Pons (tissue), 1 donor: Measurements from ENCODE around the gene HECTD3.
A peak's percentile ranks its signal among the peaks of the same experiment; 100 is the strongest.

Experiments
- DNase-seq: peaks from one replicate; pipeline ENCODE4 v3.0.0-alpha.2; 2016; ENCODE audit warnings: low spot score

The HECTD3 gene

DNA sequence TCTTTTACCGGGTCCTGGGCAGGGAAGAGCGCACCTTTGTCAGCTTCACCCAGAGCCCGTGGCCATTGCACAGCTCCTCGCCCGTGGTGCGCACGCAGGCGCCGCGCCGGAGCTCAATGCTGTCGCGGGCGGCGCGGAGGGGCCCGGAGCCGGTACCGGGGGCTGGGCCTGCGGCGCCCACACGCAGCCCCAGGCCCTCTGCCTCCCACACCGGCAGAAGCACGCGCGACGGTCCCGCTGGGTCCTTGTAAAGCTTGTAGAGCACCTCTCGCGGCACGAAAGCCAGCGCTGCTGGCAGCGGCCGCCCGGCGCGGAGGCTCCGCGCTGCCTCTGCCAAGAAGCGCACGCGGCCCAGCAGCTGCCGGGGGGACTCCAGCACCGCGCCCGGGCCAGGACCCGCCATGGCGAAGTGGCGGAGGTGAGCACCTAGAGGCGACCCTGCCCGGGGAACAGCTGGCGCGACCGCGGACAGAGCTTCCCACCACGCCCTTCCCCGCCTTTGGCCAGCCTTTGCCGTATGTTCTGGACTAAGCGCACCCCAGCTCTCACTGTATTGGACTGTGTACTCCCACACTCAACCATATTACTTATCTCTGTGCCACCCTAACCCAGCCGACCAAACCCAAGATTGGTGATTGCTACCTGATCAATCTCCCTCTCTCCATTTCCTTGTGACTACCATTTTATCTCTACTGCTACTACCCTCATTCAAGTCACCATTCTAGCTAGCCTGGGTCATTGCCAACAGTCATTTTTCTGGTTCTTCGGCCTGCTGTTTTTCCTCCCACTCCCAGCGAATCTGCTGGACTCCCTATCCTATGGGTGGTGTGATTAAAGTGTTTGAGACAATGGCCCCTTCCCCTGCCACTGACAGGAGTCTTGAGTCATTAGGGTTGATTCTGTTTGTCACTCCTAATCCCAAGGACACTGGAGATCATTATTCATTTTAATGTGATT, at the start of gene HECTD3:
Gene HECTD3 (minus strand): TSS at position 470 of the 957 bp plus-strand sequence. CDS start 67 bp downstream, at position 403.
- DNase-seq = peak; percentile 86

DNA sequence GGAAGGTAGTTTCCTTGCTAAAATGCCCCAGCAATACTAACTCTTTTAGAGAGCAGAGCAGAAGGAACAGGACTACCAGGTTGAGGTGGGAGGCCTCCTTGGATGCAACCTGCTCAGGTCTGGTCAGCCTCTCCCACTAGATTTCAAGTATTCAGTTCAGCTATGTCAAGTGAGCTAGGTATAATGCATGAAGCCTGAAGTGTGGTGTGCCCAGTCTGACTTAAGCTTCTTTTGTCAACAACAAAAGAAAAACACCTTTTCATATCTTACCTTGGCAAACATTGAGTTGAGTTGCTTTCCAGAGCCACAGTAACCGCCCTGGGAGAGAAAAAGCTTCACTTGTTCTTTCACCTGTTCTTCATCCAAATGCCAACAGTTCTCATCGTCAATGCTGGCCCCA, 48.7 kb upstream of the HECTD3 start:
- DNase-seq = no peak

DNA sequence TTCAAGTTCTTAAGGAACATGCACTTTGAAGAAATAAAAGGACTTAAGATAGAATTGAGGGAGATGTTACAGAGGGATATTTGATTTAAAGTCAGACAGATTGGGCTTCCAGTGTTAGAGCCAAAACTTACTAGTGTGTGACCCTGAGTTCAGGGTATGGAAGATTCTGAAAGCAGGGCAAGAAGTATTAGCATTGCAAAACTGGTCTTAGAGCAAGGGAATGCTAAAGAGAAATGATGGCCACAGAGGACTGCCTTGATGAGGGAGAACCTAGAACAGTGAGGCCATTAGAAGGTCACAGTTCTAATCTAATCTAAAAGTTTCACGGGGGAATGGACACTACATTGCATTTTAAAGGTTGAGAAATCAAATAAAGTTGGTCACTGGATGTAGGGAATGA, 46.4 kb upstream of the HECTD3 start:
- DNase-seq = no peak

DNA sequence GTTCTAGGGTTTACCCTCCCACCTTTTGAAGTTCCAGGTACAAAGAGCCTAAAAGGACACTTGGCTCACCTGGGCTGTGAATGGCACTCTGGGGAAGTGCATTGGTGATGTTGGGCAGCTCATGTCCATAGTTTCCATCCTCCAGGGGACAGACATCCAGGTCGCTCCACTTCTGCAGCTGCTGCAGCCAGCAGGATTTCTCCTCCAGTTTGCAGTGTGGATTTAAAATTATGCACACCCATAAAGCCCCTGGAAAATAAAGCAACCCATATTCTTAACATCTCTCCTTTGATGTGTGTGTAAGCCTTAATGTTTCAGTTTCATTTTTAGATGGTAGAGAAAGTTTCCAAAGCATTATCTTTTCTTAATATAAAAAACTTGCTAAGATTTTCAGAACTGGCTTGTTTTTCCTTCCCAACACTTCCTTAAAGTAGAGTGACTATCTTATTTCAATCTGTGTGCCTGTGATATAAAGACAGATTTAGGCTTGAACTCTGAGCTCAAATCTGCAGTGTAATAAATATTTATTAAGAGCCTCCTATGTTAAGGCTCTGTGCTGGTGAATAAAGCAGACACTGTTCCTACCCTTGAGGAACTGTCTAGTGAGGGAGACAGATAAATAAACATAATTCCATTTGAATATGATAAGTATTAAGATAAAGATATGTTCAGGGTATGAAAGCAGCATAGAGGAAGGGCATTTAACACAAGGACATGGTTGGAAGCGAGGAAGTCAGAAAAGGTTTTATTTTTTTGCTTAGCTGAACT, 40.1 kb upstream of the HECTD3 start:
- peak; percentile 4 for DNase-seq

DNA sequence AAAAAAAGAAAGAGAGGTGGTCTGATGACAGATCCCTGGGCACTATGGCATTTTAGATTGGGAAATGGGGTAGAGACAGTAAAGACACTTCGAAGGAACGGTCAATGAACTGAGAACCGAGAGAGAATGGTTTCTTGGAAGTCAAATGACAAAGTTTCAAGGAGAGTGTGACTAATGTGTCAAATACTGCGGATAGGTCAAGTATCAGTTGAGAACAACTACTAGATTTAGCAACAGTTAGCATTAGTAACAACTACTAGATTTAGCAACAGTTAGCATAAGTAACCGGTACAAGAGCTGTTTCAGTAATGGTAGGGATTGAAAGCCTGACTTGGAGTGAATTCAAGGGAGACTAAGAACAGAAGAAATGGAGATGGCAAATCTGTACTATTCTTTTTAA, 35.9 kb upstream of the HECTD3 start:
- no peak for DNase-seq

DNA sequence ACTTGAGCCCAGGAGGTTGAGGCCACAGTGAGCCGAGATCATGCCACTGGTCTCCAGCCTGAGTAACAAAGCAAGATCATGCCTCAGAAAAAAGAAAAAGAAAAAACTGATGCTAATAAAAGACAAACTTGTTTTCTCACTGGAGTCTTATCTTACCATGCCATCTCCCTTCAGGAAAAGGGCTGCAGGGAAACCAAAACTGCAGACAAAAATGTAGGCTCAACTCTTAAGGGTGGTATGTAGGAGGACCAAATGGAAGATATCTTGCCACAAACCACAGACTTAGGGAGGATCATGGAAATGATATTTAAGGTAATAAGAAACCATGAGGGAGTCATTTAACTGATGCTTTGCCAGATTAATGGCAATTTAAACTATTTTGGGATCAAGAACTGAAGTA, 33.8 kb upstream of the HECTD3 start:
- DNase-seq = no peak

DNA sequence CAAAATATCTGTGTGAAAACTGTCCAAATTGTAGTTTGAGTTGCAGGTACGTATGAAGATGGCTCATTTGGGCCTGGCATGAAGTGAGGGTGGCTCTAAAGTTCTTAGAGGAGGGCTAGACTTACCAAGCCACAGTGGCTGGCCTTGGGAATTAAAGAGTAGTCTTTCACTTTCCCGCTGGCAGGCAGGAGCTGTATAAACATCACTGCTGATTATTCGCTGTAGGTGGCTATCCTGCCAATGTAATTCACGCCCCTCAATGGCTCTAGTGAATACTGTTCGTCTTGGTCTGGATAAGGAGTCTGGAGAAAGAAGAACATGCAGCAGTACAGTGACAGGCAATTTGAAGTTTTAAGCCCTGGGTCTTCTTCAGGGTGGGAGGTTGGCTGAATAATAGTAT, 32.0 kb upstream of the HECTD3 start:
- no peak for DNase-seq

DNA sequence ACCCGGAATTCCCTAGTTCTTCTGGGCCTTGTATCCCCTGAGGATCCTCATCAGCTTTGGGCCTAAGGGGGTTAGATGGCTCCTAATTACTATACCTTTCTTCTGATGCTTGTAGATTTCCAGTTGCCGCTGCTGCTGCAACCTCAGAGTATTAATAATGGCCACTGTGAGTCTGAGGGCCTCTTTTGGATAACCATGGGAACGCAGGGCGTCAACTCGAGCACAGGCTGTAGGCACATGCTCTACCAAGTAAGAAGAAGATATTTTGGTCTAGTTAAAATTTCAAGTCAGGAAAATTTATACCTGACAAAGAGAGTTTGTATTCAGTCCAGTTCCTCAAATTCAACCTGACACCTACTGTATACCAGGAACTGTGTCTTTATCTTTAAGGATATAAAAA, 29.2 kb upstream of the HECTD3 start:
- no peak for DNase-seq

DNA sequence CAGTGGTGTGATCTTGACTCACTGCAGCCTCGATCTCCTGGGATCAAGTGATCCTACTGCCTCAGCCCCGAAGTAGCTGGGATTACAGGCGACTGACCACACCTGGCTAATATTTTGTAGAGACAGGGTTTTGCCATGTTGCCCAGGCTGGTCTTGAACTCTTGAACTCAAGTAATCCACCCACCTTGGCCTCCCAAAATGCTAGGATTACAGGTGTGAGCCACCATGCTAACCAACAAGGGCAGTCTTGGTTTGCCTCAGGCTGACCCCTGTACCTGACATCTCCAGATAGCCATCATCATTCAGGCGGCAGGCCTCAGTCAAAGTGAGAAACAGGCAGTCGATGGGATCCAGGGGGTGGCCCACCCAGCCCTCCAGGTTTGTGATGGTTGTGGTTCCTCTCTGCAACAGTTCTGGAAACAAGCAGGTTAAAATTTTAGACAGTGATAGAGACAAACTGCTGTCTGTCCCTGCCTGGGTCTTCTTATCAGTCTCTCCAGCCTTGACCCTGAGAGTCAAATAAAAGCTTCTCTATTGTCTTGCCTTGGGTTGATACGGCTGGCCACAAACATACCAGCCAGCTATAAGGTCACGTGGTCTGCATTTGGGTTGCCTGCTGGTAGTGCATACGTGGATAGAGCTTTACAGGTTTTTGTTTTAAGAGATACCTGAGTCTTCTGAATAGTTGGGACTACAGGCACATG, 27.7 kb upstream of the HECTD3 start:
- DNase-seq = no peak

DNA sequence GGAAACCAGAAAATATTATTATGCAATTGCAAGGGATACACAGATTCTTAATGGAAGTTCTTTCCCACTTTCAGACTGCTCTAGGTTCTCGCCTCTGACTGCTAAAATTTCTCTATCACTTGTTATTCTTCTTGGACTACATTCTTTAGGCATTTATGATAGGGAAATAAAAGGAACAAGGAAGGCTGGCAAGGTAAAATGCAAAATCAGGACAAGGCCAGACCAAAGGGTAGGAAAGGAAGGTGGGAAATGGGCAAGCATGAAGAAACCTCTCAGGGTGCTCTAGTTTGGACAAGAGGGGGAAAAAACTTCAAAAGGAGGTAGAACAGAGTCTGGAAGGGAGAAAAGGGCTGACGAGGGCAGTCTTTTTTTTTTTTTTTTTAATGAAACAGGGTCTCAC, 27.1 kb upstream of the HECTD3 start:
- DNase-seq = no peak

DNA sequence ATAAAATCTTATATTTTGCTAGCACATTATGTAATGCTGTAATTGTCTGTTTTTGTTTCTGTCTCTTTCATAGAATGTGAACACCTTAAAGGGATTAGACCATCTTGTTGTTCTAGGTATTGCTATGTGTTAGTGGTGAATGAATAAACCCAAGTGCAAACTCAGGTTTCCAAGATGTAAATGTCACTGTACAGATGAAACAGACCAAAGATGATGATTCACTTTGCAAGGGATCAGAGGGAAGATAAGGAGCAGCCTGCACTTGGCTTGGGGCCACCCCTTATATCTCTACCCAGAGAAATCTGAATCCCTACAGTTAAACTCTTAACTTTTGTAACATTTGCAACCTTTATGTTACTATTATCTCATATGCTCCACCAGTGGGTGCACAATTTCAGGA, 26.3 kb upstream of the HECTD3 start:
- no peak for DNase-seq

DNA sequence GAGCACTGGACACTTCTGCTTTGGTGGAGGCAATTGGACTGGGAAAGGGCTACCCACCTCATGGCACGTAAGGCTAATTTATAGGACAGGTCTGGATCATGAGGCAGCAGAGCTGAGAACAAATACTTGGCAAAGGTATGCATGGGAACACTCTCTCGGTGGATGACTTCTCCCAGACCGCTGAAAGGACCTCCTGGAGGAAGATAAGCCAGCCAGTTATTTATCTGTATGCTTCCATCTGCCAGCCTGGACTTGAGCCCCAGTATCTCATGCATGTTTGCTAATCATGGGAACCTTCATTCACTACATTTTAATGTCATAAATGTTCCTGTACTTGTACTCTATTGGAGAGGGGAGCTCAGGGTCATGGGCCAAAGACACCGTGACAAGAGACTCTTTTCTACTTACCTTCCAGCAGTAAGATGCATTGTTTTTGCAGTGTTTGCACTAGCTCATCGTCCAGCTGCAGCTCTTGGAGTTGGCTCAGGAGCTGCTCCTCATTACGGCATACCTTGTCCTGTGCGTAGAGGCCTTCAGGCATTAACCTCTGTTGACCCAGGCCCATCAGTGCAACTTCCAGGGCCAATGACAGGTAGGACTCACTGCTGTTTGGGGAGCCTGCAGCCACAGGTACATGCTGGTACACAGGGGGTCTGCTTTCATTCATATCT, 24.6 kb upstream of the HECTD3 start:
- DNase-seq = no peak

DNA sequence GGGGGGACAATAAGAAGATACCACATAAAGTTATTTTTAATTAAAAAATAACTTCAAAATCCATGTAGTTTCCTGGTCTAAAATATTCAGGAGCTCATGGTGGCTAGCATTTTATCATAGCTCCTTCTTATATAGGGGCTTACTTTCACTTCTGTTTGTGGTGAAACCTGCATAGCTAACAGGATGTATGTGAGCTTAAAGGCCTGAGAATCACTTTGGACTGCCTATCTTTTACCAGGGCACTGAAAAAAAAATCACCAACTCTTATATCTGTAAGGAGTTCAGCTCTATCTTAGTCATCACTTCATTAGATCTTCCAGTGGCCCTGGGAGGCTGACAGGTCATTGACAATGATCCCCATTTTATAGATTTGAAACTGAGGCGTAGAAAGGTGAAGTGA, 22.2 kb upstream of the HECTD3 start:
- DNase-seq = no peak

DNA sequence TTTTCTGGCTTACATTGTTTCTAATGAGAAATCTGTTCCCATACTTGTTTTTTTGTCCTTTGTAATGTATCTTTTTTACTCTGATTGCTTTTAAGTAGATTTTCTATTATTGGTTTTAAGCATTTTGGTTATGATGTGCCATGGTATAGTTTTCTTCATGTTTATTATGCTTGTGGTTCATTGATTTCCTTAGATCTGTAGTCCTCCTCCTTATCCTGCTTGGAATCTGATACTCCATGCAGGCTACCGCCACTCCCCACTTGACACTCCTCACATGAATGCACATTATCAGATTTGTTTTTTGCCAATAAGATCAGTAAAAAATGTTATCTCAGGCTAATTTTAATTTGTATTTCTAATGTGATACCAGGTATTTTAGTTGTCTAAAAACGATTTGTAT, 21.7 kb upstream of the HECTD3 start:
- no peak for DNase-seq

DNA sequence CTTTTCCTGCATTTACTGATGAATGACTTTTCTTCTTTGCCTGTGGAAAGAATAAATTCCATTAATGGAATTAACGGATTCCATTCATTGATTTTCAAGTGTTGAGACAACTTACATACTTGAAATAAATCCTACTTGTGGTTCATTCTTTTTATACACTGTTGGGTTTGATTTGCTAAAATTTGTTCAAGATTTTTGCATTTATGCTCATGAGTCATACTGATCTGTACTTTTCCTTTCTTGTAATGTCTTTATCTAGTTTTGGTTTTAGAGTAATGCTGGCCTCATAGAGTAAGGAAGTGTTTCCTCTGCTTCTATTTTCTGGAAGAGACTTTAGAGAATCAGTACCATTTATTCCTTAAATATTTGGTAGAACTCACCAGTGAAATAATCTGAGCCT, 15.3 kb upstream of the HECTD3 start:
- no peak for DNase-seq

DNA sequence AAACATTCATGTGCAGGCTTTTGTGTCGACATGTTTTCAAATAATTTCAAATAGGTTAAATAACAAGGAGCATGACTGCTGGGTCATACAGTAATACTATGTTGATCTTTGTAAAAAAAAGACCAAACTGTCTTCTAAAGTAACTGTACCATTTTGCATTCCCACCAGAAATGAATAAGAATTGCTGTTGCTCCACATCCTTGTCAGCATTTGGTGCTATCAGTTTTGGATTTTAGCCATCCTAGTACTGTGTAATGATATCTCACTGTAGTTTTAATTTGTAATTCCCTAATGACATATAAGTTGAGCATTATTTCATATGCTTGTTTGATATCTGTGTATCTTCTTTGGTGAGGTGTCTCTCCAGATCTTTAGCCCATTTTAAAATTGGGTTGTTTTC, 12.5 kb upstream of the HECTD3 start:
- DNase-seq = no peak

DNA sequence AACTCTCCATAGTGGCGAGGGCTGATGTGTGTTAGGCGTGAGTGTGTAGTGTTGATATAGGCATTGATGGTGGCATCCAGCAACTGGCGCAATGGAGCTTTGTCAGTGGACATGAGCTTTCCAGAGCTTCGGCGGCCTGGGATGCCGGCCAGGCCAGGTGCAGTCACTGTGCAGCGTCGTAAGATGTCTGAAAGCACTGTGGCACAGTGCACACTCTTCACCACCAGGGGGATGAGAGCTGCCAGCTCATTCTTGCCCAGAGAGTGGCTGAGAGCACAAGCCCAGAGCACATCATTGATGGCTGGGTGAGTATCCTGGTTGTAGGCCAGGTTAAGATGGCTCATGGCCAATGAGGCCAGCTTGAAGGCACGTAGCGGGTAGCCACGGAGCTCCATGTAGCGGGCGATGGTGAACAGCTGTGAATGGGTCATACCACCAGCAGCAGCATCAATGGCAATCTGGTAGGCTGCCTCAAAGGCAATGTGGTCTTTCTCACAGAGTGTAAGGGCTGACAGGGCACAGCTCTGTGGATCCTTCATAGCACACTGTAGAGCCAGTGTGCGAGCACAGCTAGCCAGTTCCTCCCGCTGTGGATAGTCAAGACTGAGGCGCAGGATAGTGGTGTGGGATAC, 7.6 kb upstream of the HECTD3 start:
- DNase-seq = peak; percentile 68

DNA sequence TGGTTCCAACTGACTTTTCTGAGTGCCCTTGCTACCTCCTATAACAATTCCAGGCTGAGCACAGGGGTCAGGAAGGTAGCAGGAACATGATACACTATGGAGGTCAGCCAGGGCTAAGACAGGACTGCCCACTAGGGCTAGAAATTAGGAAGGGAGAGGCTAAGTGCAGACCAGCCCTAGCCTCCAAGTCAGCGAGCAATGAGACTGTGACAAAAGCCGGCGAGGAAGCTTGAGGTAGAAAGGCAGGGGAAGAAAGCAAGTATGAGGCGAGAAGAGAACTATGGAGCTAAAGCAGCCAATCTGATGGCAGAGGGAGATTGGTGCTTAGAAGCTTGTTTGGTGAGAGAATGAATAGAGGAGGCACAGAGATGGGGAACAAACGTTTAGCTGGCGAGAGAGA, 5.6 kb upstream of the HECTD3 start:
- no peak for DNase-seq

DNA sequence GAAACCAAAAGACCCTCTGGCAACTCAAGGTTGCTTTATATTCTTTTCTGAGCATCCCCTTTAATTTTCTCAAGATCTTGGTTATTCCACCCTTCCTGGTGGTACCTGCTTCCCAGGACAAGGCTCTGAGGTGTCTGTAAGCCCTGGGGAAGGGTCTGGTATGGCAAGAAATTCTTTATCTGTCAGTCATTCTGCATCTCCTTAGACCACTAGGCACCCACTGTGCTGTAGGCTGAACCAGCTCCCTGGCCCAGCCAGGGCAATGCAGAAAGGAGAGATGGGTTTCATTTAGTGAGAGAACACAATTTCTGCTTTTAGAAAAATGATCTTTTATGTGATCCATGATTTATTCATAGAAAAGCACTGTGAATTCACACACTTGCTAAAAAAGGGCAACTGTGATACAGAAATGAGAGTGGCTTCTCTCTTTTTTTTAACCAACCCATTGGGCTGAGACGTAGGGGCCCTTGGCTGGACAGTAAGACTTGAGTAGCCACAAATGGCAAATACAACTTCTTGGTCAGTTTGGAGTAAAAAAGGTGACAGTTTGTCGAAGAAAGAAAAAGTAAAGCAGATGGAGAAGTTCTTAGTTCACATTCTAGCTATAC, 5.1 kb upstream of the HECTD3 start:
- no peak for DNase-seq

DNA sequence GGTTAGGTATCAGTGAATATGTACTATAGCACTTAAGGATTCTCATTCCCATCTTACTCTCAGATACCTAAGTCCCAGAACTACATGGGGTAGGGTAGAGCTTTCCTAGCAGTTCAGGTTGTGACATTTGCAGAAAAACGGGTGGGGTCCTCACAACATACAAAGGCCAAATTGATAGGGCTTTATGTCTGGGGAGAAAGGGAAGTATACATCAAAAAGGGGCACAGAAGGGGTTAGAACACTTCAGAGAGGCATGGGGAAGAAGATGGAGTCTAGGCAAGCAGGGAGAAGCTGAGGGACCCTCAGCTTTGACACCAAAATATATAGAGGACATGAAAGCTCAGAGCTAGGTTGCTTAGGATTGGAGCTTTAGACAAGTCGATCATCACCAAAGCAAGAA, 4.6 kb upstream of the HECTD3 start:
- DNase-seq = no peak
